ENCODE measurements around the gene SUSD3. TPM values are rescaled to one million over a fixed set of nuclear protein-coding genes. Genes with fewer than 3 reads are reported as not detected.

The SUSD3 gene
- total and polyA plus RNA-seq, 5 donors from 2014 or later: 68.7 to 229 (median 205) TPM

DNA sequence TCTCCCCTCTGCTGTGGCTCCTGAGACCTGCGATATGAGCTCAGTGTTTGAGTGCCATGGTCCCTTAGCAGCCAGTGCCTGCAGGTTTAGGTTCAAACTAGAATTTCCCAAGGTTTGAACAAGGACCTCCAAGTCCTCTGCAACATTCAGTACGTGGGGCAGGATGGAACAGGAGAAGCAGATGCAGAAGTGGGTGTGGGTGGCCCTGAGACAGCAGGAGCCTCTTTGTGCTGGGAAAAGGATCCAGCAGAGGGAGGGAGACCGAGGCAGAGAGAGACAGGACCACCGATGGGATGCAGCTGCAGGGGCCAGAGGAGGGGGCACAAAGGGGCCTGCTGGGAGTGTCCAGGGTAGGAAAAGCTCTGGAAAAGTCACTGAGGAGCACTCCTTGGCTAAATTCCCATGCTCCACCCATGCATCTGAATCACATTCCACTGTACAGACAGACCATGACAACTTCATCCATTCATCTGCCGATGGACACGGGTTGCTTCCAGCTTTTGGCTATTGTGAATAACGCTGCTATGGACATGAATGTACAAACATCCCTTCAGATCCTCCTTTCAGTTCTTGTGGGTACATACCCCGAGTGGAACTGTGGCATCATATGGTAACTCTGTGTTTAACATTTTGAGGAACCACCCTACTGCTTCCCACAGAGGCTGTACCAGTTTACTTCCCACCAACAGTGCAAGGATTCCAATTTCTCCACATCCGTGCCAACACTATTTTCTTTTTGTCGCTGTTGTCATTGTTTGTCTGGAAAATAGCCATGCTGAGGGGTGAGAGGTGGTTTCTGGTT, 26.7 kb upstream of the SUSD3 start:
- Histone ChIP-seq H3K27me3 (ENCODE audit: control insufficient read depth, insufficient read depth, low read length) (no peaks in the 10 kb centered on the region), H3K27ac (ENCODE audit: insufficient read depth, low read length, poor library complexity, severe bottlenecking) (peak overlapping the region; percentile 30), H3K36me3 (ENCODE audit: control insufficient read depth, insufficient read depth, low read length) (peaks cover 72% of the 10 kb centered on the region), H3K4me3 (ENCODE audit: low read depth, low read length) (no peak overlapping the region), H3K4me1 (ENCODE audit: control insufficient read depth, insufficient read depth, low read length, poor library complexity, severe bottlenecking) (peaks cover 37% of the 10 kb centered on the region), H3K9me3 (ENCODE audit: control insufficient read depth in 2 of 2, low read length in 2 of 2) (no peaks in the 10 kb centered on the region)
- H3K4me3 Mint-ChIP-seq: peak overlapping the region in 2 of 4 donors; percentile 15 to 46
- H3K9me3 Mint-ChIP-seq: peaks cover 0 to 2% (median 0%) of the 10 kb centered on the region in 7 donors
- no peaks in the 10 kb centered on the region for H3K27me3 Mint-ChIP-seq
- DNase-seq: no peak
- peaks cover 6 to 83% (median 35%) of the 10 kb centered on the region in 4 donors for H3K4me1 Mint-ChIP-seq
- H3K27ac Mint-ChIP-seq: peak overlapping the region; percentile 68 to 91 (median 86)
- peaks cover 55% of the 10 kb centered on the region for H3K36me3 Mint-ChIP-seq
- no peak for ATAC-seq (ENCODE audit: low read depth in 2 of 2)

DNA sequence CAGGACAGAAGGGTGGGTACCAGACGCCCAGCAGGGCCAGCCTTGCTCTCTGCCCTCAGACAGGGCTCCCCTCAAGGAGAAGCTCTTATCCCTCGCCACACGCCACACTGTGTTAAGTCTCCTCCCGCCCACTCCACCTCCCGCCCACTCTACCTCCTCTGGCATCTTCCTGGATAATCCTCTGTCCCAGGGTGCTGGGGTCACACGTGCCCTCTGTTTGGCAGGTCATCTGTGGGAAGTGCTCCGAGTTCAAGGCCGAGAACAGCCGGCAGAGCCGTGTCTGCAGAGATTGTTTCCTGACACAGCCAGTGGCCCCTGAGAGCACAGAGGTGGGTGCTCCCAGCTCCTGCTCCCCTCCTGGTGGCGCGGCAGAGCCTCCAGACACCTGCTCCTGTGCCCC, 26.0 kb upstream of the SUSD3 start:
- Histone ChIP-seq H3K4me1 (ENCODE audit: control insufficient read depth, insufficient read depth, low read length, poor library complexity, severe bottlenecking) (peaks cover 31% of the 10 kb centered on the region), H3K27ac (ENCODE audit: insufficient read depth, low read length, poor library complexity, severe bottlenecking) (peak overlapping the region; percentile 17), H3K9me3 (ENCODE audit: control insufficient read depth in 2 of 2, low read length in 2 of 2) (no peaks in the 10 kb centered on the region), H3K36me3 (ENCODE audit: control insufficient read depth, insufficient read depth, low read length) (peaks cover 73% of the 10 kb centered on the region), H3K27me3 (ENCODE audit: control insufficient read depth, insufficient read depth, low read length) (no peaks in the 10 kb centered on the region), H3K4me3 (ENCODE audit: low read depth, low read length) (no peak overlapping the region)
- no peak for ATAC-seq (ENCODE audit: low read depth in 2 of 2)
- no peak for DNase-seq
- H3K27me3 Mint-ChIP-seq: no peaks in the 10 kb centered on the region
- peak overlapping the region; percentile 68 to 93 (median 91) for H3K27ac Mint-ChIP-seq
- peaks cover 6 to 80% (median 31%) of the 10 kb centered on the region in 4 donors for H3K4me1 Mint-ChIP-seq
- H3K36me3 Mint-ChIP-seq: peaks cover 48% of the 10 kb centered on the region
- H3K4me3 Mint-ChIP-seq: no peak overlapping the region
- peaks cover 0 to 2% (median 0%) of the 10 kb centered on the region in 7 donors for H3K9me3 Mint-ChIP-seq

DNA sequence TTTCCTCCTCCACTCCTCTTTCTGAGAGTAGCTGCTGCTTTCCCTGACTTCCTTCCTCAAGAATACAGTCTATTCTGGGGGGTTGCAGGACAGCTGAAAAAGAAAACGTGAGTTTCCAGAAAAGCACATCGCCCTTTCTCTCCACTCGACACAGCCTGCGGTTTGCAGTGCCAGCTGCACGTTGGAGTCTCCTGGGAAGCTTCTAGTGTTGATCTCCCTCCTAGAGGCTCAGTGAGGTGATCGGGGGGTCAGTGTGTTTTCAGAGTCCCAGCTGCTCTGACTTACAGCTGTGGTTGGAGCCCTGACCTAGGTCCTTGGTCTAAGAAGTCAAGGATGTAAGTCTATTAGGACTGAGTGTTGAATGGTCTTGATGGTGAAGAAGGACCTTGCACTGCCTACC, 25.0 kb upstream of the SUSD3 start:
- Histone ChIP-seq H3K36me3 (ENCODE audit: control insufficient read depth, insufficient read depth, low read length) (peaks cover 73% of the 10 kb centered on the region), H3K9me3 (ENCODE audit: control insufficient read depth in 2 of 2, low read length in 2 of 2) (no peaks in the 10 kb centered on the region), H3K27me3 (ENCODE audit: control insufficient read depth, insufficient read depth, low read length) (no peaks in the 10 kb centered on the region), H3K4me1 (ENCODE audit: control insufficient read depth, insufficient read depth, low read length, poor library complexity, severe bottlenecking) (peaks cover 29% of the 10 kb centered on the region), H3K27ac (ENCODE audit: insufficient read depth, low read length, poor library complexity, severe bottlenecking) (peak overlapping the region; percentile 39), H3K4me3 (ENCODE audit: low read depth, low read length) (no peak overlapping the region)
- Mint-ChIP-seq H3K4me1 (peaks cover under 1 to 78% (median 24%) of the 10 kb centered on the region in 4 donors), H3K4me3 (peak overlapping the region in 2 of 4 donors; percentile 41 to 46), H3K27ac (peak overlapping the region in 2 of 3 donors; percentile 71 to 93), H3K36me3 (peaks cover 41% of the 10 kb centered on the region), H3K27me3 (peaks cover 4% of the 10 kb centered on the region), H3K9me3 (peaks cover 0 to 2% (median 0%) of the 10 kb centered on the region in 7 donors)
- no peak for ATAC-seq (ENCODE audit: low read depth in 2 of 2)
- DNase-seq: no peak

DNA sequence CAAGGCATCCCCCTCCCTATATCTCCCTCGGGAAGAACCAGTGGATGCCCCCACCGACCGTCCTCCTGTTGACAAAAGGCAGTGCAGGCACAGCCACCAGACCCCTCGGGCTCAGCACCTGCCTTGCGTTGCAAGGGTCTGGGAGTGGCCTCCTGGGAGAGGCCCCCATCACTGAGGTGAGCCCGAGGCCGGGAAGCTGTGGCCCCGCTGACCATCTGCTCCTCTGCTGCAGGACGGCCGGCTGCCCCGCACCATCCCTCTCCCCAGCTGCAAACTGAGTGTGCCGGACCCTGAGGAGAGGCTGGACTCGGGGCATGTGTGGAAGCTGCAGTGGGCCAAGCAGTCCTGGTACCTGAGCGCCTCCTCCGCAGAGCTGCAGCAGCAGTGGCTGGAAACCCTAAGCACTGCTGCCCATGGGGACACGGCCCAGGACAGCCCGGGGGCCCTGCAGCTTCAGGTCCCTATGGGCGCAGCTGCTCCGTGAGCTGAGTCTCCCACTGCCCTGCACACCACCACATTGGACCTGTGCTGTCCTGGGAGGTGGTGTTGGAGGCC, 23.3 kb upstream of the SUSD3 start:
- Histone ChIP-seq H3K27me3 (ENCODE audit: control insufficient read depth, insufficient read depth, low read length) (no peaks in the 10 kb centered on the region), H3K36me3 (ENCODE audit: control insufficient read depth, insufficient read depth, low read length) (peaks cover 62% of the 10 kb centered on the region), H3K9me3 (ENCODE audit: control insufficient read depth in 2 of 2, low read length in 2 of 2) (no peaks in the 10 kb centered on the region), H3K4me3 (ENCODE audit: low read depth, low read length) (no peak overlapping the region), H3K27ac (ENCODE audit: insufficient read depth, low read length, poor library complexity, severe bottlenecking) (no peak overlapping the region), H3K4me1 (ENCODE audit: control insufficient read depth, insufficient read depth, low read length, poor library complexity, severe bottlenecking) (peaks cover 13% of the 10 kb centered on the region)
- H3K4me1 Mint-ChIP-seq: peaks cover 0 to 75% (median 21%) of the 10 kb centered on the region in 4 donors
- DNase-seq (no peak), ATAC-seq (ENCODE audit: low read depth in 2 of 2) (no peak)
- H3K9me3 Mint-ChIP-seq: peaks cover 0 to 2% (median 0%) of the 10 kb centered on the region in 7 donors
- H3K4me3 Mint-ChIP-seq: peak overlapping the region in 1 of 4 donors; percentile 32
- peaks cover 33% of the 10 kb centered on the region for H3K36me3 Mint-ChIP-seq
- H3K27ac Mint-ChIP-seq: no peak overlapping the region
- peaks cover 4% of the 10 kb centered on the region for H3K27me3 Mint-ChIP-seq

DNA sequence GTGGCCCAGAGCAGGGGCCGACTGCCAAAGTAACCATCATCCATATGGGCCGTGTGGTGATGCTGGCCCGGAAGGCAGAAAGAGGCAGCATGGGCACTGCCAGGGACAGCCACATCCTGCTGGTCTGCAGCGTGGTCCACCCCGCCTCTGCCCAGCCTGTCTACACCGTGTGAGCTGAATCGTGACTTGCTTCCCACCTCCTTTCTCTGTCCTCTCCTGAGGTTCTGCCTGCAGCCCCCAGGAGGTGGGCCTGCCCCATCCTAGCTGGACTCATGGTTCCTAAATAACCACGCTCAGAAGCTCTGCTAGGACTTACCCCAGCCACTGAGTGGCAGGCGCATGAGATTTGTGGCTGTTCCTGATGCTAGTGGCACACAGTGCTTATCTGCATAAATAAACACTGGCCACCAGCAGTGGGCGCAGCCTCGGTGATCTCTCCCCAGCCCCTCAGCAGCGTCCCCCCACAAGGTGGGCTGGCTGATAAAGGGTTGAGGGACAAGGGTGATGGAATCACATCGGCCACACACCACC, 22.6 kb upstream of the SUSD3 start:
- Mint-ChIP-seq H3K9me3 (peaks cover 0 to 2% (median 0%) of the 10 kb centered on the region in 7 donors), H3K36me3 (peaks cover 27% of the 10 kb centered on the region), H3K27ac (peak overlapping the region; percentile 41 to 84 (median 71)), H3K27me3 (peaks cover 4% of the 10 kb centered on the region), H3K4me3 (no peak overlapping the region), H3K4me1 (peaks cover 0 to 75% (median 17%) of the 10 kb centered on the region in 4 donors)
- no peaks in the 10 kb centered on the region for H3K9me3 ChIP-seq (ENCODE audit: control insufficient read depth in 2 of 2, low read length in 2 of 2)
- peaks cover 9% of the 10 kb centered on the region for H3K4me1 ChIP-seq (ENCODE audit: control insufficient read depth, insufficient read depth, low read length, poor library complexity, severe bottlenecking)
- no peak overlapping the region for H3K27ac ChIP-seq (ENCODE audit: insufficient read depth, low read length, poor library complexity, severe bottlenecking)
- no peak for DNase-seq
- ATAC-seq (ENCODE audit: low read depth in 2 of 2): no peak
- H3K4me3 ChIP-seq (ENCODE audit: low read depth, low read length): no peak overlapping the region
- peaks cover 55% of the 10 kb centered on the region for H3K36me3 ChIP-seq (ENCODE audit: control insufficient read depth, insufficient read depth, low read length)
- no peaks in the 10 kb centered on the region for H3K27me3 ChIP-seq (ENCODE audit: control insufficient read depth, insufficient read depth, low read length)

DNA sequence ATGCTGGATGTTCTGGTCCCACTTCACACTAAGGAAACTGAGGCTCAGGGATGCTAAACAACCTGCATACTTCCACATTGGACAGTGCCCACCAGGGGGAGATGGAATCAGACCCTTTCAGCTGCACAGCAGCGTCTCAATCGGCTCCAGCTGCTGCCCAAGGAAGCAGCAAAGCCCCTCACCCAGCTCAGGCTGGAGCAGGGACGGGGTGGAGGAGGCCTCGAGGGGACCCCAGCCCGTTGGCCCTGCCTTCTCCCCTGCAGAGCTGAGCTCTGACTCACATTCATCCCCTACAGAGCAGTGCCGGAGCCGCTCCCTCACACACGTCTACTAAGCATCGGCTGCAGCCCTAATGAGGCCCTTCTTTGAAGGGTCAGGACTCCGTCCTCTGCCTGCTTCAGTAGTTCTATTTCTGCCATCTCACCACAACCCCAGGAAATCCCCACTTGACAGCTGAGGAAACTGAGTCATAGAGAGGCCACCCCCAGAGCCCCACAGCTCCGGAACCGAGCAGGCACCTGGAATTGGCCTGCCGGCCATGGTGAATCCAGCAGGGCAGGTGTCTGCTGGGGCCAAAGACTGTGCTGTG, 21.5 kb upstream of the SUSD3 start:
- H3K36me3 Mint-ChIP-seq: peaks cover 16% of the 10 kb centered on the region
- H3K4me3 Mint-ChIP-seq: peak overlapping the region in 2 of 4 donors; percentile 38 to 64
- DNase-seq: no peak
- no peaks in the 10 kb centered on the region for H3K27me3 ChIP-seq (ENCODE audit: control insufficient read depth, insufficient read depth, low read length)
- no peak overlapping the region for H3K4me3 ChIP-seq (ENCODE audit: low read depth, low read length)
- H3K4me1 ChIP-seq (ENCODE audit: control insufficient read depth, insufficient read depth, low read length, poor library complexity, severe bottlenecking): peaks cover 9% of the 10 kb centered on the region
- peaks cover 4% of the 10 kb centered on the region for H3K27me3 Mint-ChIP-seq
- peak overlapping the region; percentile 41 to 84 (median 76) for H3K27ac Mint-ChIP-seq
- H3K36me3 ChIP-seq (ENCODE audit: control insufficient read depth, insufficient read depth, low read length): peaks cover 44% of the 10 kb centered on the region
- ATAC-seq (ENCODE audit: low read depth in 2 of 2): no peak
- peaks cover 0 to 75% (median 16%) of the 10 kb centered on the region in 4 donors for H3K4me1 Mint-ChIP-seq
- H3K9me3 ChIP-seq (ENCODE audit: control insufficient read depth in 2 of 2, low read length in 2 of 2): no peaks in the 10 kb centered on the region
- peaks cover 0 to 2% (median 0%) of the 10 kb centered on the region in 7 donors for H3K9me3 Mint-ChIP-seq
- peak overlapping the region; percentile 14 for H3K27ac ChIP-seq (ENCODE audit: insufficient read depth, low read length, poor library complexity, severe bottlenecking)

DNA sequence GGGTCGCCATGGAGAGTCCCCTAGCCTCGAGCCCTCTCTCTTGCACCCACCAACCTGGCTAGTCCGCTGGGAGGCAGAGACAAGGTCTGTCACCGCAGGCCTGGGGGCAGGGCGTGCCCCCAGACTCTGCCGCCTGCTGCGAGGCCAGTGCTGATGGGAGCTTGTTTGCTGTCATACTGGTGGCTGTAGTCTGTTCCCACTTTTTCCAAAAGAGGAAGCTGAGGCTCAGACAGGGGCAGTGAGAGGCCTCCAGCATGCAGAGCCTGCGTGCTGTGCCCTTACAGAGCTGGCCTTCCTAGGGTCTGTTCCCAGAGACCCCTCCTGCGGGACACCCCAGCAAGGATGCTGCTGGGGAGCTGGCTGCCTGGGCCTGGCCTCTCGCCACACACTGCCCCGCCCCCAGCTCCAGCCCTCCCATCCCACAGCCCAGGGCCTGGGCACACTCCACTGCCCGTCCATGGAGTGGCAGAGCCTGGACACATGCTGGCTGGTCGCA, 21.0 kb upstream of the SUSD3 start:
- H3K27me3 ChIP-seq (ENCODE audit: control insufficient read depth, insufficient read depth, low read length): no peaks in the 10 kb centered on the region
- no peaks in the 10 kb centered on the region for H3K9me3 ChIP-seq (ENCODE audit: control insufficient read depth in 2 of 2, low read length in 2 of 2)
- H3K36me3 Mint-ChIP-seq: peaks cover 11% of the 10 kb centered on the region
- no peak overlapping the region for H3K4me3 ChIP-seq (ENCODE audit: low read depth, low read length)
- no peak for DNase-seq
- H3K4me1 Mint-ChIP-seq: peaks cover 0 to 74% (median 17%) of the 10 kb centered on the region in 4 donors
- peaks cover 0 to 2% (median 0%) of the 10 kb centered on the region in 7 donors for H3K9me3 Mint-ChIP-seq
- peaks cover 38% of the 10 kb centered on the region for H3K36me3 ChIP-seq (ENCODE audit: control insufficient read depth, insufficient read depth, low read length)
- H3K27ac ChIP-seq (ENCODE audit: insufficient read depth, low read length, poor library complexity, severe bottlenecking): peak overlapping the region; percentile 14
- no peak for ATAC-seq (ENCODE audit: low read depth in 2 of 2)
- H3K4me1 ChIP-seq (ENCODE audit: control insufficient read depth, insufficient read depth, low read length, poor library complexity, severe bottlenecking): peaks cover 9% of the 10 kb centered on the region
- peaks cover 4% of the 10 kb centered on the region for H3K27me3 Mint-ChIP-seq
- peak overlapping the region in 1 of 4 donors; percentile 64 for H3K4me3 Mint-ChIP-seq
- H3K27ac Mint-ChIP-seq: peak overlapping the region in 1 of 3 donors; percentile 41

Data from CD4-positive, CD25-positive, alpha-beta regulatory T cell (primary cell).